Measurements from ENCODE around the gene NECTIN2. TPM values are rescaled to one million over a fixed set of nuclear protein-coding genes. Genes with fewer than 3 reads are reported as not detected.
A peak's percentile ranks its signal among the peaks of the same experiment; 100 is the strongest.
"Not testable (repeated sequence)": the region's sequence is repeated elsewhere in the genome, so short reads cannot be mapped to it uniquely, and the experiment has no call there.

NECTIN2 gene
- polyA plus RNA-seq, 3 donors: 5.6 to 18.2 (median 9.3) TPM

- Histone ChIP-seq H3K36me3 (replicated peaks in 1 of 2; ENCODE audit: control insufficient read depth in 1 of 2, insufficient read depth in 2 of 2, low read length in 2 of 2) (no peaks in the 10 kb centered on the region), H3K79me2 (ENCODE audit: insufficient read depth, low read length) (no peaks in the 10 kb centered on the region), H3K4me1 (ENCODE audit: control insufficient read depth in 1 of 2, insufficient read depth in 2 of 2, low read length in 2 of 2) (peaks cover 31 to 40% of the 10 kb centered on the region in 2 donors), H4K20me1 (ENCODE audit: insufficient read depth, low read length) (no peaks in the 10 kb centered on the region), H3K9me3 (replicated peaks in 1 of 2; ENCODE audit: control insufficient read depth in 1 of 2, insufficient read depth in 1 of 2, low read length in 2 of 2) (no peaks in the 10 kb centered on the region), H3K27me3 (ENCODE audit: control insufficient read depth in 2 of 2, insufficient read depth in 2 of 2, low read length in 2 of 2) (peaks cover 5 to 19% of the 10 kb centered on the region in 2 donors), H2AFZ (ENCODE audit: insufficient read depth, low read depth, low read length, poor library complexity, severe bottlenecking) (no peak overlapping the region), H3K4me2 (replicated peaks; ENCODE audit: extremely low read depth, low read length, poor library complexity, severe bottlenecking) (no peak overlapping the region), H3K4me3 (replicated peaks in 1 of 3; ENCODE audit: low read depth in 2 of 3, low read length in 3 of 3) (no peak overlapping the region), H3K9ac (ENCODE audit: insufficient read depth, low read length, poor library complexity, severe bottlenecking) (no peak overlapping the region), H3K27ac (ENCODE audit: low read depth in 1 of 2, low read length in 2 of 2) (no peak overlapping the region)
- TF ChIP-seq CTCF (IDR thresholded peaks at IDR 0.05): no peak
- H3K4me3 Mint-ChIP-seq: no peak overlapping the region
- 100% methylated on average over 2 of the region's 5 CpGs for WGBS (ENCODE audit: insufficient coverage)
- intact Hi-C loops (cut with micrococcal nuclease): no loop called here
- no peaks in the 10 kb centered on the region for H3K36me3 Mint-ChIP-seq
- peaks cover 44% of the 10 kb centered on the region for H3K4me1 Mint-ChIP-seq
- no peak for DNase-seq
- no peak overlapping the region for H3K27ac Mint-ChIP-seq
- H3K27me3 Mint-ChIP-seq (ENCODE audit: low read depth in 3 of 3): peaks cover 24 to 33% (median 32%) of the 10 kb centered on the region in 3 donors
- H3K9me3 Mint-ChIP-seq: peaks cover 0 to 9% (median 2%) of the 10 kb centered on the region in 7 donors
Observed at GRCh38 chr19:44909775-44910174, 63.7 kb downstream of the NECTIN2 start.

GRCh38 chr19:44911896-44912295, 65.8 kb downstream of the NECTIN2 start:
- H3K4me3 Mint-ChIP-seq: peak overlapping the region in 1 of 2 donors; percentile 4
- 96% methylated on average over 3 of the region's 6 CpGs for WGBS (ENCODE audit: insufficient coverage)
- H3K36me3 ChIP-seq (replicated peaks in 1 of 2; ENCODE audit: control insufficient read depth in 1 of 2, insufficient read depth in 2 of 2, low read length in 2 of 2); H3K9me3 ChIP-seq (replicated peaks in 1 of 2; ENCODE audit: control insufficient read depth in 1 of 2, insufficient read depth in 1 of 2, low read length in 2 of 2); H2AFZ ChIP-seq (ENCODE audit: insufficient read depth, low read depth, low read length, poor library complexity, severe bottlenecking); H3K27ac ChIP-seq (ENCODE audit: low read depth in 1 of 2, low read length in 2 of 2); H3K4me2 ChIP-seq (replicated peaks; ENCODE audit: extremely low read depth, low read length, poor library complexity, severe bottlenecking); H3K27ac Mint-ChIP-seq; H4K20me1 ChIP-seq (ENCODE audit: insufficient read depth, low read length); H3K9me3 Mint-ChIP-seq; H3K9ac ChIP-seq (ENCODE audit: insufficient read depth, low read length, poor library complexity, severe bottlenecking); intact Hi-C loops (cut with micrococcal nuclease); H3K36me3 Mint-ChIP-seq; H3K4me3 ChIP-seq (replicated peaks in 1 of 3; ENCODE audit: low read depth in 2 of 3, low read length in 3 of 3); H3K27me3 ChIP-seq (ENCODE audit: control insufficient read depth in 2 of 2, insufficient read depth in 2 of 2, low read length in 2 of 2); DNase-seq; H3K79me2 ChIP-seq (ENCODE audit: insufficient read depth, low read length): not testable (repeated sequence)
- peaks cover 35% of the 10 kb centered on the region for H3K4me1 Mint-ChIP-seq
- peaks cover 30 to 33% of the 10 kb centered on the region in 2 donors for H3K4me1 ChIP-seq (ENCODE audit: control insufficient read depth in 1 of 2, insufficient read depth in 2 of 2, low read length in 2 of 2)
- peaks cover 5 to 13% (median 12%) of the 10 kb centered on the region in 3 donors for H3K27me3 Mint-ChIP-seq (ENCODE audit: low read depth in 3 of 3)

Data from CD14-positive monocyte (primary cell).